H1 (cell line): Measurements from ENCODE around the gene SUSD6. TPM values are rescaled to one million over a fixed set of nuclear protein-coding genes. Genes with fewer than 3 reads are reported as not detected.

Experiments used
- GABPA ChIP-seq: IDR thresholded peaks from 2 replicates; pipeline ENCODE4 v1.6.1; 2011; ENCODE audit warnings: mild to moderate bottlenecking, low read length, moderate library complexity, borderline replicate concordance; ENCODE audit not compliant: insufficient read depth
- KDM5A ChIP-seq: fragments of 200-600 bp; IDR thresholded peaks from 2 replicates; pipeline ENCODE4 v1.7.1; 2012; ENCODE audit warnings: mild to moderate bottlenecking, low read length, inconsistent platforms, mixed read lengths
- SIX5 ChIP-seq: IDR thresholded peaks from 2 replicates; pipeline ENCODE4 v1.6.1; 2011; ENCODE audit warnings: mild to moderate bottlenecking, low read depth, low read length
- polyA plus RNA-seq, 7 experiments: library from polyadenylated mRNA; depleted of rRNA in 3 of 7; stranded (reverse) in 5 of 7; unstranded in 2 of 7; fragments of >200 nt in 5 of 7; fragments of 200-250 nt in 2 of 7; gene quantifications; 1 replicate in 5 of 7; 2 replicates in 1 of 7; 4 replicates in 1 of 7; pipeline versions ENCODE4 v1.2.1 to v1.2.3, GENCODE V29; 2011 to 2013; ENCODE audit warnings: missing spikeins in 2 of 7, mixed read lengths in 2 of 7
- total RNA-seq: library from RNA; stranded (reverse); fragmentation: NEBNext Ultra II Directional; extraction: Animal tissue kit (Norgen Biotek cat#: 25700); gene quantifications from 2 replicates; pipeline ENCODE4 v1.2.1, GENCODE V29; 2021

SUSD6 gene
- total and polyA plus RNA-seq, 2 of the 8 experiments (the other 6 are each of a cell fraction or from before 2014, with no cell fraction given) = 3.0 to 3.8 TPM

DNA sequence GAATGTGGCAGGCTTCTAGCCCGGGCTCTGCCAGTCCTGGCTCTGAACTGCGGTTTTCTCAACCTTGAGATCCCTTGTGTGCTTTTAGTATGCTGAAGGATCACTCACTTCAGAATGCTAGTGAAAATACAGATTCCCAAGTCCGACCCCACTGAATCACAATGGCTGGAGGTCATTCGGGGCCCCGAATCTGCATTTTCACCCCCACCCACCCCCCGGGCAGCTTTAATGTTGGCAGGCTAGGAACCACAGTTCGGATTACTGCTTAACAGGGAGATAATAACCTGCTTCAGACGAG is 573 bp upstream of the SUSD6 start (continued):
- TF ChIP-seq SIX5 (no peak), KDM5A (no peak), GABPA (no peak)
